HG02885 (cell line): ENCODE data around the gene NAA11.

ENCODE experiments used
- ATAC-seq: cut with Tn5 transposase; IDR thresholded peaks from one replicate; pipeline ENCODE4 v1.9.1; 2021; ENCODE audit warnings: mild to moderate bottlenecking; ENCODE audit not compliant: unreplicated experiment, poor library complexity

NAA11 gene

GRCh38 chr4:79325864-79326328, at the start of gene NAA11:
TSS of gene NAA11 (minus strand) at chr4:79326061. CDS start at chr4:79325877, 184 bp downstream.
- ATAC-seq: no peak

DNA sequence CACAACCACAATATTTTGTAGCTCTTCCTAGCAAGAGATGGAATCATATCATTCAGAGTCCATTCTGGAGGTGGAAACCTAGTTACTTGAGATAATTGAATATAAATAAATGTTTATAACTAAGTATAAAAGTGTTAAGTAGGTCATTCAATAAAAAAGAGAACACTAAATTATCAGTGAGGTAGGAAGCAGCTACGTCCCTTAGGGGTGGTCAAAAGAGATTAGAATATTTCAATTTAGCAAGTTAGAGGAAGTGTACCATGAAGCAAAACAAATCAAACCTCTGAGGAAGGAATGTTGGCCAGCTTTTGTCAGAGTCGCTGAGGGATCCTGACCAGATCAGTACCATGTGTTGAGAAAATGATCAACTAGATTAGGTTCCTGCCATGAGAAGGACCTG, 44.2 kb upstream of the NAA11 start:
- ATAC-seq: no peak

DNA sequence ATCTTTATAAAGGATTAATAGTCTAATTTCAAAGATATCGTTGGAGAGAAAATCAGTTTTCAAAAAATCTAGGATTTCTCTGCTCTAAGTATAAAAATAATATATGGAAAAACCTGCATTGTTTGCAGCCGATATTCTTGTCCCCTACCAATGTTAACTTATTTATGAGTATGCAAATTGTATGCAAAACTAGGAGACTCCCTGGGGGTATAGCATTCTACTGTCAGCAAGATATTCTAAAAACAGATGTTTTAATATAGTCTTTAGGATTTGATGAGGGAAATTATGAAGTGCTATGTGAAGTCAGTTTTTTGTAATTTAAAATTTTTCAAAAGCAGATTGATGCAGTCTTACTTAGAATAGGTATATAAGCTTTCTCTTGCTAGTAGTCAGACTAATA, 41.2 kb upstream of the NAA11 start:
- ATAC-seq: no peak

- ATAC-seq: no peak
Measured at GRCh38 chr4:79366422-79366821, 40.6 kb upstream of the NAA11 start.

DNA sequence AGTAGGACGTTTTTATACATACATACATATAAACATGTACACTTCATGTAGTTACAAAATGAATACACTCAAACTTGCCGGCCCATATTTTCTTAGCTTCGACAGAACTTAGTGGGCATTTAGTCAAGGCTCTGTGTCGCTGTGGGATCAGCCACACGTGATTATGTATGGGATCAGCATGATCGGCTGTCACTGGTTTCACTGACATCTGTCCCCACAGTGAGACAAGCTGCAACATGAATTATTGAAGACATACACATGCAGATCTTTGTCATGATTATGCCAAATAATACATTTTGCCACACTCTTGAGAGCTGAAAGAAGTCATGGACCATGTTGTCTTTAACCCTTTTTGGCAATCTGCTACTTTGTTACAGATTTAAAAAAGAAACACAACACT, 38.2 kb upstream of the NAA11 start:
- ATAC-seq: no peak

GRCh38 chr4:79362626-79363025, 36.8 kb upstream of the NAA11 start:
- no peak for ATAC-seq

DNA sequence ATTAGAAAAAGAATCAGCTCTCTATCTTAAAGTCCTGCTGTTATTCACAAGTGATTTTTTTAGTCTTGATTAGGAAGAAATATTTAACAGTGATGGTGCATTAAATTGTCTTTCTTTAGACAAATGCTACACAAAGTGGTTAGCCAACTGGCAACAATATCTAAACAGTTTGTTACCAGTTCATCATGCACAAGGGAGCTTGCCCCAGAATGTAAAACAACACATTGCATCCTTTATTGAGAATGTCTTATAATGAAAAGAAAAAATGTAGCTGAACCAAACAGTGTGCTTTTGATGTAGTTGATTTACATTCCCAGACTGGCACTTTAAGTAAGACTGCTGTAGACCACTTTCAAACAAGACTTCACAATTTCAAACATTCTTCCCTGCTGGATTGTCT, 34.1 kb upstream of the NAA11 start:
- ATAC-seq: no peak

GRCh38 chr4:79358438-79358837, 32.6 kb upstream of the NAA11 start:
- ATAC-seq: no peak

- no peak for ATAC-seq
Measured at GRCh38 chr4:79357365-79357764, 31.5 kb upstream of the NAA11 start.

DNA sequence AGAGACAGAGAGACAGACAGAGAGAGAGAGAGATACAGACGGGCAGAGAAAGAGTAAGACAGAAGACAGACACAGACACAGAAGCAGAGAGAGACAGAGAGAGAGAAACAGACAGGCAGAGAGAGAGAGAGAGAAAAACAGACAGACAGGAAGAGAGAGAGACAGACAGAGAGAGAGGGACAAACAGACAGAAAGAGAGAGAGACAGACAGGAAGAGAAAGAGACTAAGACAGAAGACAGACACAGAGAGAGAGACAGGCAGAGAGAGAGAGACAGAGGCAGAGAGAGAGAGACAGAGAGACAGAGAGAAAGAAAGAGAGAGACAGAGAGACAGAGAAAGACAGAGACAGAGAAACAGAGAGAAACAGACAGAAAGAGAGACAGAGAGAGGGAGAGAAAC, 27.2 kb upstream of the NAA11 start:
- no peak for ATAC-seq

DNA sequence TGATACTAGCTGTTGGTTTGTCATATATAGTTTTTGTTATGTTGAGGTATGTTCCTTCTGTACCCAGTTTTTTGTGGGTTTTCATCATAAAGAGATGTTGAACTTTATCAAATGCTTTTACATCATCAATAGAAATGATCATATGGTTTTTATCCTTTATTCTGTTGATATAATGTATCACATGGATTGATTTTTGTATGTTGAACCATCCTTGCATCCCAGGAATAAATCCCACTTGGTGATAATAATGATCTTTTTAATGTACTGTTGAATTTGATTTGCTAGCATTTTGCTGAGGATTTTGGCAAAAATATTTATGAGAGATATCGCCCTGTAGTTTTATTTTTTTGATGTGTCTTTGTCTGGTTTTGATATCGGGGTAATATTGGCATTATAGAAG, 22.5 kb upstream of the NAA11 start:
- ATAC-seq: no peak

GRCh38 chr4:79341893-79342653, 16.2 kb upstream of the NAA11 start:
- ATAC-seq: no peak

DNA sequence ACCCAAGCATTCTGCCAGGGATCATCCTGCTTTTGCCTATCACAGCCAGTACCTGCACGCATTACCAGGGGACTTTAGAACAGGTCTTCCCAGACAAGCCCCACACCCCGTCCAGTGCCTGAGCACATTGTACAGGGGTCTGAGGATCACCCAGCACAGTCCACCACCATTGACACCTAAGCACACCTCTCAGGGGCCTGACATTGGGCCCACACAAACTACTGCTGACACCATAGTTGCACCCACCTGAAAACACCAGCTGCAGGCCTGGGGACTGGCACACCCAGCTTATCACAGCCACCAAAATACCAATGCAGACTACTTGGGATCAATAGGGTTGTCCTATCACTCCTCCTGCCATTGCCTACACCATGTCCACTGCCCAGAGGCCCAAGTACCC, 14.7 kb upstream of the NAA11 start:
- ATAC-seq: no peak

- peak; percentile 78 for ATAC-seq
Measured at GRCh38 chr4:79338148-79338547, 12.3 kb upstream of the NAA11 start.

DNA sequence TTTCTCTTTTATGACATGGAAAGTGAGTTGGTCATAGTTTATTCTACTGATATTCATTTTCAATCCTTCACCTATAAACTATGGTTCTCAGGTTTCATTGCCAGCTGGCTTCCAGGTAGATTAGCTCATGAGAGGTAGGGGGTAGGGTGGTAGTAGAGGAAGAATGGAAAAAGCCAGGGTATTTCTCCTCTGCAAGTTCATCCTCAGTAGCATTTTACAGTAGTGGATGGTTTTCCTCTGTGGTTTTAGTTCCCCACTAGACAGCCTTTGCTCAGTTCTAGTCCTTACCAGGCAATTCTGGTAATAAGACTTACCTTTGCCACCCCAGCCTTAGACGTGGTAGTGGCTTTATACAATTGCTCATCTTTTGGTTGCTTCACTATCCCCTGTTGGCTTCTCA, 8.9 kb upstream of the NAA11 start:
- no peak for ATAC-seq

GRCh38 chr4:79334341-79334740, 8.5 kb upstream of the NAA11 start:
- no peak for ATAC-seq

- no peak for ATAC-seq
Measured at GRCh38 chr4:79331126-79331876, 5.4 kb upstream of the NAA11 start.

DNA sequence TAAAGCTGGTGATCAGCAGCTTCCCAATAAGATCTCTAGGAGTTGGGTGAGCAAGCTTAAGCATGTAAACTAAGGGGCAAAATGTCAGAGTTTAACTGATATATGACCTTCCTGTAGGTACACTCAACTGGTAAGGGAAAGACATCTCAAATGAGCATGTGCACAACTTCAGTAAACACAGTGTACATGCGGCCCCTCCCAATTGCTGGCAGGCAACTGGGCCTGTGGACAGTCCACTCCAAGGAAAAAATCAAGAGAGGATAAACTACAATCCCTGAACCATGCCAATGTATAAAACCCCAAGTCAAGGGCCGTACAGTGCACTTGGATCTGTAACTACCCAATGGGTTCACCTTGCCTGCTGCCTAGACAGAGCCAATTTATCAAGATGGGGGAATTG, 4.9 kb upstream of the NAA11 start:
- ATAC-seq: no peak

GRCh38 chr4:79325436-79325835, 425 bp downstream of the NAA11 start:
- no peak for ATAC-seq

GRCh38 chr4:79319975-79320374, 5.9 kb downstream of the NAA11 start:
- ATAC-seq: no peak

DNA sequence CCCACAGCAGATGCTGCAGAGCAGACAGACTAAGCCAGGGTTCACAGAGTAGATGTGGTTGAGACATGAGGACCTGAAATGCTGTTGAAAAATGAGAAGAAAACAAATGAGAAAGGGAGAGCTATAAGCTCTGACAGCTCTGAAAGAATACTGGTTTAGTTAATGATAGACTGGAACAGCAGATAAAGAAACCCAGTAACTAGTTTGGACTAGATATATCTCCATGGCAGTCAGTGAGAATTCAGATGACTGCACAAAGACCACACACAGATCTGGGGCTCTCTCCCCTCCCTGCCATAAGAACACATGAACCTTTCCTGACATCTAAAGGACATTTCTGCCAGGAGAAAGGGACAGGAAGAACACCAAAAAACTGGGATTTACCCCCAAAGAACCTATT, 8.2 kb downstream of the NAA11 start:
- no peak for ATAC-seq

DNA sequence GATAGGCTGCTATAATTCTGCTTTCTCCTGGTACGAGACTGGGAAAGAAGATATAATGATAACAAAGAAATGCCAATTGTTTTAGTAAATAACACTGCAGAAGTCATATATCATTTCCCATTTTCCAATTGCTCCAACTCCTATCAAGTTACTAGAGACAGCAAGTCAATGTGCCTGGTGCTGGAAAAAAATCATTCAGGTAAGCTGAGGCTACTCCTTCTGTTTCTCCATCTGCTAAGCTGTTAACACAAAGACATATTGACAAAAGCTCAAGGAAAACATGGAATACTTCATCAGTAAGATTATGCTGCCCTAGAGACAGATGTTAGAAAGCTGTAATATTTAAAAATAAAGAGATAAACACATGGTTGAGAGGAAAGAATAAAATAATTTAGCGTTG, 10.0 kb downstream of the NAA11 start:
- ATAC-seq: no peak
